Astrocyte of the spinal cord (primary cell): Measurements from ENCODE around the gene GRIK2.

ENCODE experiments used
- DNase-seq: peaks from one replicate; pipeline ENCODE4 v3.0.0; 2011; ENCODE audit warnings: low read depth, low spot score
- H3K4me3 ChIP-seq: 2 replicates; pipeline ENCODE4 v1.5.1; 2011; ENCODE audit warnings: low read depth, mild to moderate bottlenecking, low read length, moderate library complexity
- CTCF ChIP-seq: IDR thresholded peaks from 2 replicates; pipeline ENCODE4 v1.5.1; 2012; ENCODE audit warnings: low read depth, mild to moderate bottlenecking, low read length, inconsistent platforms
- in situ Hi-C: cut with HindIII; loops from 2 replicates; pipeline ENCODE4 v1.10.0; 2017; ENCODE audit warnings: low sequenced_read_pairs

GRIK2 gene

GRCh38 chr6:101522254-101522653, 128.7 kb downstream of the GRIK2 start:
- in situ Hi-C loops = no loop called here
- no peak for TF ChIP-seq CTCF
- no peak overlapping the region for H3K4me3 ChIP-seq
- no peak for DNase-seq

- no peak overlapping the region for H3K4me3 ChIP-seq
- no peak for DNase-seq
- TF ChIP-seq CTCF = no peak
- in situ Hi-C loops = no loop called here
Measured at GRCh38 chr6:101527467-101527866, 134.0 kb downstream of the GRIK2 start.

DNA sequence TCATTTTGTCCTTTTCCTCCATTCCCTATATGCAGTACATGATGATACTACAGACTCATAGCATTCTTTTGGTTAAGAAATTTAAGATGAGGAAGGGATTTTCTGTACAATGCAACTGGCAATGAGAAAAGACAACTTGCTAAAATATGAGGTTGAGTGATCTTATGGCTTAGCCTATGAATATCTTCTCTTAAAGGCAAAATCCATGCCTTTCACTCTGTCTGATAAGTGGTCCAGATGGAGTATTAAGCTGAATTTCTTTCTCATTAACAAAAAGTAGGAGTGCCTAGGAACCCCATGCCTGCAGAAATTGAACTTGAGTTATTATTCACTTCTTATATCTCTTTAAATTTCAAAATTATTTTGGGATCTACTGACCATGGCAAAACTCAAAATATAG, 135.3 kb downstream of the GRIK2 start:
- in situ Hi-C loops = no loop called here
- no peak for DNase-seq
- TF ChIP-seq CTCF = no peak
- H3K4me3 ChIP-seq = no peak overlapping the region

DNA sequence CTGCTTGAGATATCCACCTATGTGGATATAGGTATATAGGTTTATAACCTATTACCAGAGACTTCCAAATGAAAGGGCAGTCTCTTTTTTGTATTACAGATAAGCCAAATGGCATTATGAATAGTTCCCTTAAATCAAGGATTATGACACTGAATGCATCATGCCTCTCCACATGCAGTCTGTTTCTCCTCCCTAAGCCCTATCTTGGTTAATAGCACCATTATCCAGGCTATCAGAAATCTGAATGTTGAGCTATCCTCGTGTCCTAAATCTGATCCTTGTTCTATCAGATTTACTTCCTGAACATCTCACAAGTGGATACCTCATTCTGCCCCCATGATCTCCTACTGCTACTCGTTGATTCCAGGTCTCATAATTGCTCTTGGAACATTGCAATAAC, 138.0 kb downstream of the GRIK2 start:
- no peak for DNase-seq
- TF ChIP-seq CTCF = no peak
- H3K4me3 ChIP-seq = no peak overlapping the region
- in situ Hi-C loops = no loop called here

DNA sequence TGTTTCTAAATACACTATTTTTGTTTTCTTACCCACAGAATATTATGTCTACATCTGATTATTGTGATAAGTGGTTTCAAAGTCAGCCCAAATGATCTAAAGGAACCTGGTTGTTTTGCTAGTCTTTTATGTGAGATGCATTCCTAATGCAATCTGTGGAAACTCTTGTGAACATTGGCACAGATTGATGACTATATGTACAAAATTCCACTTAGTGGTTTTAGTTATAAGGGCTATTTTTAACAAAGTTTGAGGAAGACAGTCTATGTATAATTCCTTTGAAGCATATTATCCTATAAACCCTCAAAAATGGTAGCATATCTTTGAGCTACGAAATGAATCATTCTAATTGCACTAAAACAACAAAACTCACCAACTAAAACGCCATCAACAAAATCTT, 140.9 kb downstream of the GRIK2 start:
- in situ Hi-C loops = no loop called here
- H3K4me3 ChIP-seq = no peak overlapping the region
- peak; percentile 59 for DNase-seq
- TF ChIP-seq CTCF = no peak

- H3K4me3 ChIP-seq = no peak overlapping the region
- TF ChIP-seq CTCF = no peak
- no peak for DNase-seq
- in situ Hi-C loops = no loop called here
Measured at GRCh38 chr6:101534821-101535220, 141.3 kb downstream of the GRIK2 start.

DNA sequence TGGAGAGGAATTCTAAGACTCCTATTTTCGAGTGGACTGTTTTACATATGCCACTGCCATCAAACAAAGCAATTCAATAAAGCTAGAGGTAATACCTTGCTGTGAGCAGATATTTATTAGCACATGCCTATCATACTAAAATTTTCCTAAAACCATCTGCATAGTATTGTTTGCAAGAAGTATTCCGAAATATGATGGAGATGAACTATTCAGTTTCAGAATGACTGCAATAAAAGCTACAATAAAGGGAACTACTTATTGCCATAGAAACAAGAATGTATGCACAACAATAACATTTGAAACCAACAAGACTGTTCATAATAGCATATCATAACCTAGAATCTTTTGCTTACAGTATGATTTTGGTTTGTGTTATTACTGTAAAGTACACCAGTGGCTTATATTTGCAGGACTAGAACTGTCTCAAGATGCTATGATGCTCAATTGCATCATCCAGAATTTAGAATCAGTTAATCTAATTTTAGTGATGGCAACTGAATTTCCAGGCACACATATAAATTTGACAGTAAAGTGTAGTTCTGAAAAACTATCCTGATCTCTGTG, 144.3 kb downstream of the GRIK2 start:
- no peak overlapping the region for H3K4me3 ChIP-seq
- no peak for DNase-seq
- in situ Hi-C loops = no loop called here
- no peak for TF ChIP-seq CTCF
